ENCODE measurements around the gene ZNF500.

Gene ZNF500

GRCh38 chr16:4772351-4772750 is 5.4 kb upstream of the ZNF500 start:
- DNase-seq: no peak
- ATAC-seq: no peak

- DNase-seq: no peak
- ATAC-seq: no peak
Observed at GRCh38 chr16:4771646-4772045, 4.7 kb upstream of the ZNF500 start.

GRCh38 chr16:4769306-4769638 is 2.3 kb upstream of the ZNF500 start:
- ATAC-seq: no peak
- DNase-seq: no peak

GRCh38 chr16:4768549-4769305 is 1.8 kb upstream of the ZNF500 start:
- ATAC-seq (peak; percentile 77), DNase-seq (peak; percentile 94)

- peak; percentile 27 for DNase-seq
- no peak for ATAC-seq
Observed at GRCh38 chr16:4767872-4768548, 1.0 kb upstream of the ZNF500 start.

- ATAC-seq (no peak), DNase-seq (no peak)
Observed at GRCh38 chr16:4765511-4766474, 1.2 kb downstream of the ZNF500 start.

- ATAC-seq (no peak), DNase-seq (no peak)
Observed at GRCh38 chr16:4763791-4764190, 3.2 kb downstream of the ZNF500 start.

GRCh38 chr16:4762205-4762604 is 4.8 kb downstream of the ZNF500 start:
- no peak for ATAC-seq
- no peak for DNase-seq

- DNase-seq (no peak), ATAC-seq (no peak)
Observed at GRCh38 chr16:4760221-4760910, 6.6 kb downstream of the ZNF500 start.

GRCh38 chr16:4755687-4756086 is 11.3 kb downstream of the ZNF500 start:
- no peak for ATAC-seq
- DNase-seq: no peak

GRCh38 chr16:4754865-4755264 is 12.1 kb downstream of the ZNF500 start:
- ATAC-seq (no peak), DNase-seq (no peak)

GRCh38 chr16:4753227-4753626 is 13.7 kb downstream of the ZNF500 start:
- ATAC-seq: no peak
- no peak for DNase-seq

GRCh38 chr16:4752351-4753100 is 14.4 kb downstream of the ZNF500 start:
- no peak for DNase-seq
- no peak for ATAC-seq

- ATAC-seq: no peak
- no peak for DNase-seq
Observed at GRCh38 chr16:4750896-4751295, 16.1 kb downstream of the ZNF500 start.

- DNase-seq (no peak), ATAC-seq (no peak)
Observed at GRCh38 chr16:4749700-4750257, 17.2 kb downstream of the ZNF500 start.

GRCh38 chr16:4748682-4749411 is 18.1 kb downstream of the ZNF500 start:
- no peak for ATAC-seq
- no peak for DNase-seq

- ATAC-seq (no peak), DNase-seq (no peak)
Observed at GRCh38 chr16:4747906-4748681, 18.9 kb downstream of the ZNF500 start.

GRCh38 chr16:4746991-4747574 is 19.9 kb downstream of the ZNF500 start:
- no peak for ATAC-seq
- no peak for DNase-seq

GRCh38 chr16:4746215-4746614 is 20.7 kb downstream of the ZNF500 start:
- no peak for DNase-seq
- ATAC-seq: no peak

All from stimulated activated naive CD8-positive, alpha-beta T cell treated with anti-CD3 and anti-CD28 coated beads, Interleukin-15, Interleukin-2, amounts not matched to agents 100 U/mL and 50 U/mL, for 24 hours (primary cell).